HL-60/S4 treated with retinoic acid at 250 ng/mL for 4 days and 3 days (cell line): ENCODE measurements around the gene SAP30BP.

Experiments used
- in situ Hi-C: fragments of 300-500 bp; cut with MboI; formaldehyde crosslinking; loops from 2 replicates; pipeline ENCODE4 v1.7.0; 2022; ENCODE audit warnings: low sequenced_read_pairs

Gene SAP30BP

DNA sequence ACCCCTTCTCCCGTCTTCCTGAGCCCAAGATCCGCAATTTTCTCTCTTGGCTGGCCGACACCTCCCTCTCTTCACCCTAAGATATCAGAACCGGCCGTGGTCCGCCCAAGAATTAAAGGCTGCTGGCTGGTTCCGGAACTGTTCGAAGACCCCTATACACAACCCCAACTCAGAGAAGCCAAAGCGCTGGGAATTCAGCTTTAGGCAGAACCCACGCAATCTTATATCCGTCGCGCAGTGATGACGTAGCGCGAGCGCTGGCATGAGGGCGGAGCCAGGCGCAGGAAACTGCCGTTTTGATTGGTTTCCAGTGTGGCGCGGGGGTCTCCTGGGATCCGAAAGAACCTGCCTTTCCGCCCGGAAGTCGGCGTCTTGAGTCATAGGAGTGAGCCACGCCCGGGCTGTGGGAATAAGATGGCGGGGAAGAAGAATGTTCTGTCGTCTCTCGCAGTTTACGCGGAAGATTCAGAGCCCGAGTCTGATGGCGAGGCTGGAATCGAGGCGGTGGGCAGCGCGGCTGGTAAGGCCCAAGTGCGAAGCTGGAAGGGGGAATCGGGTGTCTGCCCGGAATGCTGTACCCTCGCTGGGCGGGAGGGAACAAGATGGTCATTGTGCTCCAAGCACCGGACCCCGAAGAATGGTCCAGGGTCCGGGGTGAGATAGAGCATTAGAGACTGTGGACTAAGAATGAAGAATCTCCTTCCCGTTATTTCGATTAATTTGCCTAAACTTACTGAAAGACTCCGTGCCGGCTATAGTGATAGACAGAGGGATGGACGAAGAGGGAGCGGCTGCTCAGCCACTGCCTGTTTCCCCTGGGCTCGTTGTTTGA lies at the start of gene SAP30BP, which contains the start of gene RECQL5:
TSS of gene SAP30BP (plus strand) at position 380 of the 832 bp plus-strand sequence. CDS start at position 415, 35 bp downstream.
TSS of gene RECQL5 (minus strand) at position 196 of the 832 bp plus-strand sequence. CDS start 597 bp downstream, outside the sequence.
- in situ Hi-C loops, result no loop called here

DNA sequence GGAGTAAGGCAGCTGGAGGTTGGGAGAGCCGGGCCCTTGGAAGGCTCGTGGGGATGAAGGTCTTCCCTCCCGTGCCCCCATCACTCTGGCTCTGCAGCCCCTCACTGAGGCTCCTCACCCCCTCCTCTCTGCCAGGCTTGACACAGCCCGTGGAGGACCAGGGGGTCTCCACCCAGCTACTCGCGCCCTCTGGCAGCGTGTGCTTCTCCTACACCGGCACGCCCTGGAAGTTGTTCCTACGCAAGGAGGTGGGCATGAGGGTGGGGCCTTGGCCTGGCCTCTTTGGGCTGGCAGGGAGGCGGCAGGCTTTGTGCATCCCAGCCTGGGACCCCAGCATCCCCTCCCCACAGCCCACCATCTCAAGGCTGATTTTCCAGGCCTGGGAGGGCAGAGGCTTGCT lies 49.5 kb upstream of the SAP30BP start:
- in situ Hi-C loops, result no loop called here

DNA sequence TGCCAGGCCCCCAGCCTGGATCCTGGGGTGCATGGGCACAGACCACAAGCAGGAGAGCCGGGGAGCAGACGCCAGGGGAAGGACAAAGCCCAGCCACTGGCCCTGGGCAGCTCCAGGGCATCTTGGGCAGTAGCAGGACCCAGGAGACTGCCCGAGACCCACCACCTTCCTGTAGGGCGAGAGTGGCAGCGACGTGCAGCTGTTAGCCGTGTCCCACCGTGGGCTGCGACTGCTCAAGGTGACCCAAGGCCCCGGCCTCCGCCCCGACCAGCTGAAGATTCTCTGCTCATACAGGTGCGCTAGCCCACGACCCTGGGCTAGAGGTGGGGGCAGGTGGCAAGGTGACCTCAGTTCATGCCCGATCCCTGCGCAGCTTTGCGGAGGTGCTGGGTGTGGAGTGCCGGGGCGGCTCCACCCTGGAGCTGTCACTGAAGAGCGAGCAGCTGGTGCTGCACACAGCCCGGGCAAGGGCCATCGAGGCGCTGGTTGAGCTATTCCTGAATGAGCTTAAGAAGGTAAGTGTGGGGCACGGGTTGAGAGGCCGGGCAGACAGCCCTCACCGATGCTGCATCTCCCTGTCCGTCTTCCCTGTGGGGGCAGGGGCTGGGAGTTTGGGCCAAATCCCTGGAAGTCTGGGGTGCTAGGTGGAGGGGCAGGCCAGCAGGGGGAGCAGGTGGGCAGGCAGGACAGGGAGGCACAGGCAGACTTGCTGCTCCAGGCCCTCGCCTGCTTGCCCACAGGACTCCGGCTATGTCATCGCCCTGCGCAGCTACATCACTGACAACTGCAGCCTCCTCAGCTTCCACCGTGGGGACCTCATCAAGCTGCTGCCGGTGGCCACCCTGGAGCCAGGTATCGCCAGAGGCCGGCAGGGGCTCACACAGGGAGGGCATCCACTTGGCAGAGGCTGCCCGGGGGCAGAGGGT lies 47.4 kb upstream of the SAP30BP start:
- in situ Hi-C loops, result no loop called here

DNA sequence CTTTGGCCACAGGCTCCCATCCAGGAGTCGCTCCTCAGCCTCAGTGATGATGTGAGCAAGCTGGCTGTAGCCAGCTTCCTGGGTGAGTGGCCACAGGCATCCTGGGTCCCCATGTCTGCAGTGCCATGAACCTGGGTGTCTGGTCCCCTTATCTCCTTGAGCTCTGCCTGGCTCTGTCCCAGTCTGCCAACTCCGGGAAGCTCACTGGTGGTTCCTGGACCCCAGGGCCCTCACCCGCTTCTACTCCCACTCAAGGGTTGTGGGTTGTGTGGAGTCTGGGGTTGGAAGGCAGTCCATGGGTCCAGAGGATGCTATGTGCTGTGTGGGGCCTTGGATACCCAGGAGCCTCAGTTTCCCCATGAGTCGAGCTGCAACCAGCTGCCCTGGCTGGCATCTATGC lies 45.6 kb upstream of the SAP30BP start:
- in situ Hi-C loops, result no loop called here

DNA sequence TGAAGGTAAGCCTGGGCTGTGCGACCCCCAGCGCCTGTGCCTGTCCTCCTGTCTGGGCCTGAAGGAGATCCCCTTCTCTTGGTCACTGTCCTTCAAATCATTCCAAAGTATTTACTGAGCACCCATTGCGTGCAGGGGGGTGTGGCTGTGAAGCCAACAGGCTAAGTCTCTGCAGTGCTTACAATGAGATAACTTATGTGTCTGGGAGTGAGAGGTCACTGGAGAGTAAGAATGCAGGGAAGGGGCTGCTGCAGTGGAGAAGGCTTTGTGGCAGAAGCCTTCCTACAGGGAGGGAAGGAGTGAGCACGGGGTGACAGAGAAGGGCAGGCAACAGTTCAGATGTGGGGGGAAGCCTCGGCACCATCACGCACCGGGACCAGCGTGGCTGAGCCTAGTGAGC lies 45.1 kb upstream of the SAP30BP start:
- in situ Hi-C loops, result no loop called here

DNA sequence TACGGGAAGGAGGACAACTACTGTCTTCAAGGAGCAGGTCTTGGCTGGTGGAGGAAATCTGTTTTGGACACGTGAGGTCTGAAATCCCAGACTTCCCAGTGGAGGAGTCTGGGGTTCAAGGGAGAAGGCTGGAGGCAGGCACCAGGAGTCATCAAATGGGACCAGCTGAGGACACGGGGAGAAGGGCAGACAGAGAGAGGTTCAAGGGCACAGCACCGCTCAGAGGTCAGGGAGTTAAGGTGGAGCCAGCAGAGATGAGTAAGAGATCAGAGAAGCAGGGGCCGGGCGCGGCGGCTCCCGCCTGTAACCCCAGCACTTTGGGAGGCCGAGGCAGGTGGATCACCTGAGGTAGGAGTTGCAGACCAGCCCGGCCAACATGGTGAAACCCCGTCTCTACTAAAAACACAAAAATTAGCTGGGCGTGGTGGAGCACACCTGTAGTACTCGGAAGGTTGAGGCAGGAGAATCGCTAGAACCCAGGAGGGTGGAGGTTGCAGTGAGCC lies 44.3 kb upstream of the SAP30BP start:
- in situ Hi-C loops, result no loop called here

DNA sequence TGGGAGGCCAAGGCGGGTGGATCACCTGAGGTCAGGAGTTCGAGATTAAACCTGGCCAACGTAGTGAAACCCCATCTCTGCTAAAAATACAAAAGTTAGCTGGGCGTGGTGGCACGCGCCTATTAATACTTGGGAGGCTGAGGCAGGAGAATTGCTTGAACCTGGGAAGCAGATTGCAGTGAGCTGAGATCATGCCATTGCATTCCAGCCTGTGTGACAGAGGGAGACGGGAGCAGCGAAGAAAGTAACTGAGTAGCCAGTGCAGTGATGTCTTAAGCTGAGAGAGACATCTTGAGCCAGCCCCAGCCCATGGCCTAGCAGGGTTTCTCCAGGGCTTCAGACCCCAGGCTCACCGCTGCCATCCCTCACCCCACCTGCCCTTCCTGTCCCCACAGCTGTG lies 43.8 kb upstream of the SAP30BP start:
- in situ Hi-C loops, result no loop called here

DNA sequence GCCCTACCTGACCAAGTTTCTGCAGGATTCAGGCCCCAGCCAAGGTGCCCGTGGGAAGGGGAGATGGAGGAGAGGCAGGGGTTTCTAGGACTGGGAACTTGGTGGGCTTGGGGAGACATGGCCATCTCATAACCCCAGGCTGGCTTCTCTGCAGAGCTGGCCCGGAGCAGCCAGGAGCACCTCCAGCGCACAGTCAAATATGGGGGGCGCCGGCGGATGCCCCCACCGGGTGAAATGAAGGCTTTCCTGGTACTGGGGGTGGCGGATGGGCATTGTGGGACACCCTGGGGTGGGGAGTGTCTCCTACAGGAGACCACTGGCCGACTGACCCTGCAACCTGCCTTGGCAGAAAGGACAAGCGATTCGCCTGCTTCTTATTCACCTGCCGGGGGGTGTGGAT lies 43.1 kb upstream of the SAP30BP start:
- in situ Hi-C loops, result no loop called here

DNA sequence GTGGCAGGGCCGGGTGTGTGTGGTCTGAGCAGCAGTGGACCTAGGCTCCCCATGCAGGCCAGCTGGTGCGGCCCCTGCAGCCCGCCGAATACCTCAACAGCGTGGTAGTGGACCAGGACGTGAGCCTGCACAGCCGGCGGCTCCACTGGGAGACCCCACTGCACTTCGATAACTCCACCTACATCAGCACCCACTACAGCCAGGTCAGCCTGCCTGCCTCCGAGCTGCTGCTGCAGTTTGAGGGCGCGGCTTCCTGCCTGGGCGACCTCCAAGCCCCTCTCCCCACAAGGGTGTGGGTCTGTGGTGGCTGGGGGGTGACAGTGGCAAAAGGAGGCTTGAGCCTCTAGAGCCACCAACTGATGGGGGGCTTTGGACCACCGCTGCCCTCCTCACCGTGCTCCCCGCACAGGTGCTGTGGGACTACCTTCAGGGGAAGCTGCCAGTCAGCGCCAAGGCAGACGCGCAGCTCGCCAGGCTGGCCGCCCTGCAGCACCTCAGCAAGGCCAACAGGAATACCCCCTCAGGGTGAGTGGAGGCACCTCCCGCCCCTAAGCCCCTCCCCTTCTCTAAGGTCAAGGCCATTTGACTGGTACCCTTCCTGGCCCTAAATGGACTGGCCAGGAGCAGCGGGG lies 42.3 kb upstream of the SAP30BP start:
- in situ Hi-C loops, result no loop called here

DNA sequence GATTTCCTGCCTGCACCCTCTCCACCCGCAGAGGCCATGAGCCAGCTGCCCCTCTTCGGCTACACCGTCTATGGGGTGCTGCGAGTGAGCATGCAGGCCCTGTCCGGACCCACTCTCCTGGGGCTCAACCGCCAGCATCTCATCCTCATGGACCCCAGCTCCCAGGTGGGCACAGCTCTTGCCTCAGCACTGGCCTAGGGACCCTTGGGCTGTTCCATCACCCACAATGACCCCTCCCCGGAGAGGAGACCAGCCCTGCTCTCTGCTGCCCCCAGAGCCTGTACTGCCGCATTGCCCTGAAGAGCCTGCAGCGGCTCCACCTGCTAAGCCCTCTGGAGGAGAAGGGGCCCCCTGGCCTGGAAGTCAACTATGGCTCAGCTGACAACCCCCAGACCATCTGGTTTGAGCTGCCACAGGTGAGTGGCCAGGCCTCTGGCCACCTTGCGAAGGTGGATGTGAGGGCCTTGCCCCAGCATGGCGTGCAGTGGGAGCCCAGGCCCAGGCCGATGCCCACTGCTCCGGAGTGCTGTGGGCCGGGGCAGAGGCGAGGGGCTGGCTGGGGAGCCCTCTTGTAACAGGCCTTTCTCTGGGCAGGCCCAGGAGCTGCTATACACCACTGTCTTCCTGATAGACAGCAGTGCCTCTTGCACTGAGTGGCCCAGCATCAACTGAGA lies 41.2 kb upstream of the SAP30BP start:
- in situ Hi-C loops, result no loop called here

DNA sequence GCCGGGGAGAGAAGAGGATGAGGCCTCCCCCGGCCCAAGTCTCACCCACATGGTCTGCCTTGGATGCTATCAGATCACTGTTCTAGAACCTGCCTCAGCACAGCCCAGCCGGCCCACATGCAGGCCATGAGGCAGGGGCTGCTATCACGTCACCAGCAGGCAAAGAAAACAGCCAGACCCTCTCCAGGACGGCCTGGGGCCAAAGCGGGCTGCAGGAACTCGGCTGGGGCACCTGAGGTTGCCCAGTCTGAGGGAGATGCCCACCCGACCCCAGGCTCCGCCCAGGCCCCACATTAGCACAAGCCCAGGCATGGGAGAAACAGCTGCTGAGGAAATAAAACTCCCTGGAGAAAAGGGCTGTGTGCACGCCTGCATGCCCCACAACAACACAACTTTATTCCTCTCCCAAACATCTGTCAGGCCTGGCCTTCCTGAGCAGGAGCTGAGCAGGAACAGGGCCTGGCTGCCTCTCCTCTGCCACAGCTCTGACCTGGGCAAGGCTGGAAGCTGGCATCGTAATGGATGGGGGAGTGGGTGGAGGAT lies 40.6 kb upstream of the SAP30BP start:
- in situ Hi-C loops, result no loop called here

DNA sequence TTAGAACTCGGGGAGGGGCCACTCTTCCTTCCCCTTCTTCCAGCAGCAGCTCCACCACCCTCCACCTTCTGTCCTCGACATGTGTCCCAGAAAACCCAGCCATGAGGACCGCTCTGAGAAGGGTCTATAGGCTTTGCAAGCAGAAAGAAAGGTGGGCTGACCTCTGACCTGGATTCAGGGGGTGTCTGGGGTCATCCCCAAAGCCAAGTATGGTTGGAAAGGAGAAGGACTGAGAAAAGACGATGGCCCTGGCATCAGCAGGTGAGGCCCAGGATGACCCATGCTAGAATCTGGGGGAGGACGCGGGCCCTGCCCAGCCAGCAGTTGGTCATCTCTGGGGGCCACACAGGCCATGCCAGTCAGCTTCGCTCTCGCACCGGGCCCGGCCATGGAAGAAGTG lies 40.0 kb upstream of the SAP30BP start:
- in situ Hi-C loops, result no loop called here

DNA sequence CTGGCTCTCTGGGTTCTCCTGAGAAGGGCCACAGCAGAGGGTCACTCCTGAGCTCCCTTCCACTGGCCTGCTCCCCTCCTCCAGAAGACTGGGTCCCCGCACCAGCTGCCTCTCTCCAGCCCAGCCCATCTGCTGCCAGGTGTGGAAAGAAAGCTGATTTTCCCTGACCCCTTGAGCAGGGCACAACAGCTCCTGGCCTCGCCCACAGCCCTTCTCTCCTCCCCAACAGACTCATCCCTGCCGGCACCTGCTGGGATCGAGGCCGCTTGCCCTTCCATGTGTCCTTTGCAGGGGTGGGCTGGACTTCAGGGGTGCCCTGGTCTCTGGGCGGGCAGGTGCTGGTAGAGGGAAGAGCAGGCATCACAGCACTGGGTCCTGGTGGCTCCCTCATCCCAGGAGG lies 38.7 kb upstream of the SAP30BP start:
- in situ Hi-C loops, result no loop called here

DNA sequence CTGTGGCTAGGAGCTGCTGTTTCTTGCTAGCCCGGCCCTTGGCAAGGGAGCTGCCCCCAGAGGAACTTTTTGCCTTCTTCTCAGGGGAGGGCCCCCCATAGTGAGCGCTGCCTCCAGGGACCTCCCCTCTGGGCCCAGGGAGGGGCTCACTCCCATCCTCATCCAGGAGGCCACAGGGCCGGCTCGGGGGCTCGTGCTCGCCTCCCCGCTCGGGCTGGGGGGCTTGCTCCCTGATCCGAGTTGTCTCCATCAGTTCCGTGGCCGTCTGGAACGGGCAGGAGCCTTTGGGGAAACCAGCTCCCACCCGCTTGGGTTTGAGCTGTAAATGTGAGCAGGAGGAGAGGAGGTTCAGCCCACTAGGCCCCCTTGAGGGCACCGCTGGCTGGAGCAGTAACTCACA lies 38.0 kb upstream of the SAP30BP start:
- in situ Hi-C loops, result no loop called here

DNA sequence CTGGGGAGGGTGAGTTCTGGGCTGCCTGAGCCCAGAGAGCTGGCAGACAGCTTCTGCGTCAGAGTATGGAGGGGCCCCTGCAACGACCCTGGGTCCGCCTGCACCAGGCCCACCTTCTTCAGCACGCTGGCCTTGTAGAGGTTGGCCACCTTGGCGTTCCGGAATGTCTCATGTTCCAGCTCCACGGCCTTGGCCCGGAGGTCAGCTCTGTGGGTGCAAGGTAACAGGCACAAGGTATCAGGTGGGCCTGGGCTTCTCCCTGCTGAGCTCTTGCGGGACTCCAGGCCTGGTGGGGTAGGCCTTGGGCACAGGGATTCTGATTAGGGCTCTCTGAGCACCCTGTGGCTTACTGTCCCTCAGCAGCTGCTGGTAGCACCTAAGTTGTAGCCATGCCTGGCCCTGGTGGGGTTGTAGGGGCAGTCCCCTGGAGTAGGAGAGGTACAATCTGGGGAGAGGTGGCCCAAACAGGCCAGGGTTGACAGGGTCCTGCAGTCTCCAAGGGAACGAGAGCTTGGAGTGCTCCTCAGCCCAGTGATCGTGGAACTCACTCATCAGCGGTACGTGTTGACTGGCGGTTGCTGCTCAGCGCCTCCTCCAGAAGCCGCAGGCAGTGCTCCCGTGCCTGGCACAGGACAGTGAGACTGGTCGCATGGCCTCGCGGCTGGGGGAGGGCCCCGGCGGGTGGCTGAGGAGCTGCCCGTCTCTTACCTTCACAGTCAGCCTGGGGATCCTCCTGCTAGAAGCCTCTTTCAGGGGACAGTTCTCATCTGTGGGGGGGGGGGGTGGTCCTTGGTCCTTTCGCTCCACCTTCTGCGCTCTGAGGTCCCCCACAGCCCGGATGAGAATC lies 36.8 kb upstream of the SAP30BP start:
- in situ Hi-C loops, result no loop called here

DNA sequence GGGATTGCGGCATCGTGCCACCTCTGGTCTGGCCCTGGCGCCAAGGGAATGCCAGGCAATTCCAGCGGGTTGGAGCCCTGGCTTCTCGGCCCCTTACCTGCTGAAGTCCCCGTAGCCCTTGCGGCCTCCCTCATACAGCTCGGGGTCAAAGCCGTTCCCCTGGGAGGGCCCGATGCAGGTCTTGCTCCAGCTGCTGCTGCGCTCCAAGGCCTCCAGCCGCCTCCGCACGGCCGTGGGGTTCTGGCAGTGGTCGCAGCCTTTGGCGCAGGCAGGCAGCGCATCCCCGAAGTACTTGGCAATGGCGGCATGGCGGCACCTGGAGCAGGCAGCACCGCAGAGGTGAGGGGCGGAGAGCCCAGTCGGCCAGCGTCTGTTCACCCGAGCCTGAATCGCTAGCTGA lies 35.8 kb upstream of the SAP30BP start:
- in situ Hi-C loops, result no loop called here

DNA sequence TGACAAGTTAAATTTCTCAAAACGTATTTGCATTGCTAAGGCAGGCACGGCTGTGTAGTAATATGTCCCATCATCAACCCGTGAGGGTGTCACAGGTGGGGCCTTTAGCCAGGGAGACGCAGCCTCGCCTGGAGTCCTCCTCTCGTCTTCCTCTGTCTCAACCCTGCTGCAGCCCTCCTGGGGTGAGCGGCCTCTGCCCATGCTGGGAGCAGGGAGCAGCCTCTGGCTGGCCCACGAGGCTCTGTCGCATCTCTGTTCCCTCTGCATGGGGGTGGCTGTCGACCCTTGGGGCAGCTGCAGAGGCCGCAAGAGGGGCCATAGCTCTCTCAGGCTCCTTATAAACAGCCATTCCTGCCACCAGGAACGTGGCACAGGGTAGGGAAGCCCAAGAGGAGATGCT lies 34.7 kb upstream of the SAP30BP start:
- in situ Hi-C loops, result no loop called here

DNA sequence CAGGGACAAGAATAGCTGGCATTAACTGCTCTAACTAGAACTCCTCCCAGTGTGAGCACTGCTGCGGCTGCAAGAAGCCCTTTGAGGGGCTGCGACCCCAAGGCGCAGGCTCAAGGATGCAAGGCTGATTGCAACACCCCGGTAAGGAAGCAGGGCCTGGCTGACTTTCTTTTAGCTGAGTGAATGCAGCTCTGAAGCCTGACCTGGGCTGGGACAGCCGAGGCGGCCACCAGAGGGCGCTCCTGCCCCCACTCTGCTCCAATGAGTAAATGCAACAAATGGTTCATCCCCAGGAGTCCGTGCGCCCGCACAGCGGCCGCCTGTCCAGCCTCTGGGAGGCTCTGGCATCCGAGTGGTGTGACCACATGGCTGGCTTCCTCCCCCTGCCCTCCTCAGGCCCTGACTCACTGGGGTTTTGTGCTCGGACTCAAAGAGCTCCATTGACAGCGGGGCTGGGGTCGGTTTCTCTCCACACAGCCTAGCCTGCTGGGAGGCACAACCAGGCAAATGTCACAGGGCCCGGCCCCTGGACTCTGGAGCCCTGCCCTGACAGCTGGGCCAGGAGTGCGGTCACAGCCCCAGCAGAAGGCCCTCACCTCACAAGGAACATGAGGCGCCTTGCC lies 34.2 kb upstream of the SAP30BP start, which contains the start of gene SMIM5:
TSS of gene SMIM5 (plus strand) at position 572 of the 623 bp plus-strand sequence. CDS start 6,768 bp downstream, outside the sequence.
- in situ Hi-C loops, result no loop called here
